ENCODE data around the gene CAMTA1.
"Not testable (repeated sequence)": the region's sequence is repeated elsewhere in the genome, so short reads cannot be mapped to it uniquely, and the experiment has no call there.

Gene CAMTA1

DNA sequence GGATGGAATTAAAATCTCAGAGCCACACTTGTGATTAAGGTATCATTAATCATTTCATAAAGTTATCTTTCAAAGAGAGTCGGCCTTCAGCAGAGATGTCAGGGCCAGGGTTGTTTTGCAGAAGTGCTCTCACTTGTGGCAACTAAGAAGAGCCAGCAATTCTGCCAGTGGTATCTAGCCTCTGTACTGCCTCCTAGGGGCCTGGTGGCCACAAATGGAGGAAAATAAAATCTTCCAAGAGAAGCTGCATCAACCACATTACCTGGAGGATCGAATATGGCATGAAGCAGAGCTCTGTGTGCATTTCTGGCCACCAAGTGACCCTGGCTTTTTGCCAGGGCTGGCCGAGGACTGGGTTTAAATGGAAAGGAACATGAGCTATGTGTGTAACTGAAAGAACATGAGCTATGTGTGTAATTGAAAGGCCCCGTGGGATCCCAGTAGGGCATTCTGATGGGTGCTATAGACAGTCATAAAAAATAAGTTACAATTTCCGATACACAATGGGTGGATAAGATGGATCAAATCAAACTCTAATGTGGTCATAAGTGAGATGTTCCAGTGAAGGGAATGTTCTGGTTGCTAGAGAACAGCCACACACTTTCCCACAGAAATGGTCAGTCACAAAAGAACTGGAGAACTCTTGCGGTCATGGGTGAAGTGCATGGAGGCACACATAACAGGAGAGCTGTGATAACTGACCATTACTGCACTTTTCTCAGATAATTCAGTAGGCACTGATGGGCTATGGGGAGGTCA is 335.8 kb downstream of the CAMTA1 start:
- peak; percentile 25 for DNase-seq

DNA sequence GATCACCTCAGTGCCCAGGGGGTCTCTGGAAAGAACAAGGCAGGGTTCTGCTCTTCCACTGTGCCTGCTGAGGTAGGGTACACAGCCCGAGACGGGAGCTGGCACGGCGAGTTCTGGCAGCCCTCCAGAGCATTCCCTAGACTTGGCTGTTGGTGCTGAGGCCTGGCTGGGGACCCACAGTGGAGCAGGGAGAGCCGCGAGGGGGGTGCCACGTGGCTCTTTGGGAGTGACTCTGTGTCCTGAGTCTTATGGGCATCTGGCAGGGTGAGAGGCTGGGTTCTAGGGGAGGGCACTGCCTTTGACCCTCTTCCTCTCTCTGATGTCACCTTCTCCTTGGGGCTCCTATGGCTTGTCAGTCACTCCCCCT is 336.4 kb downstream of the CAMTA1 start:
- DNase-seq = no peak

DNA sequence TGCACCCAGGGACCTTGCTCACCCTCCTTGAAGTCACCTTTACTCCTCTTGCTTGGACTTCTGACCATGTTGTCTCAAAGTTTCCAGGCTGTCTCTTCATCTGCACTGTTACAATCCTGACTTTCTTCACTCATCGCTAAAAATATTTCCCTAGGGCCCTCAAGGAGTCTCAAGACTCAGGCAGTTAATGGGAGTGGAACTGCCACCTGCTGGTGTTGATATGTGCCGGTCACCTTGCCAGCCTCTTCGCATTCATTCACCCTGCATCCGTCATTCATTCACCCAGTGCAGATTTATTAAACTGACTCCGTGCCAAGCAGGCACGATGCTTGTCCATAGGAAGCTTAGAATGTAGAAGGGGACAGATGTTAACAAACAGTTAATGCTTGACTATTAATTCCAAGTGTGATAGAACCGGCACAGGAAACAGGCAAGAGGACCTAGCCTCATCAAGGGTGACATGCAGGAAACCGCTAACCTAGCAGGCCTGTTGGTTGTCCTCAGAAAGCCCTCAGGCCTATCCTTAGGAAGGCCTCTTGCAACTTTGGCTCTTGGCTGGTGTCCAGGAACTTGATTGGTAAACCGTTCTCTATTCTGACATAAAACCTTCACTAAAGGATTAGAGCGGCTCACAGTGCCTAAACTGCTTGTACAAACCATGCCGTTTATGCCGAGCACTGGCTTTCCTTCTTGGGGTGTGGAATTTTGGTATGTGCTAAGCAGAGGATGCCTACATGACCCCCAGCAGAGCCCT is 342.2 kb downstream of the CAMTA1 start:
- peak; percentile 97 for DNase-seq

DNA sequence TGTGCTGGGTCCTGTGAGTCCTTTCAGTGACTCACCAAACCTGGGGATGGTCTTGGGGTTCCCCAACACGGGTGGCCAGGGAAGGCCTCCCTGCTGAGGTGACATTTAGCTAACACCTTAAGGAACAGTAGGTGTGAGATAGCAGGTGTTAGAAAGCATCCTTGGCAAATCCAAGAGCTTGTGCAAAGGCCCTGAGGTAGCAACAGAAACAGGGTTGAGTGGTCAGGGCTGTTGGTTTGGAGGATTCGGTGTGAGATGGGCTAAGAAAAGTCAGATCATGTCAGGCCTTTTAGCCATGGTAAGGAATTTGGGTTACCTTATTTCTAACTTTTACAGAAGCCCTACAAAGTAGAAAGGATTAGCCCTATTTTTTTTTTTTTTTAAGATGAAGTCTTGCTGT is 343.0 kb downstream of the CAMTA1 start:
- no peak for DNase-seq

DNA sequence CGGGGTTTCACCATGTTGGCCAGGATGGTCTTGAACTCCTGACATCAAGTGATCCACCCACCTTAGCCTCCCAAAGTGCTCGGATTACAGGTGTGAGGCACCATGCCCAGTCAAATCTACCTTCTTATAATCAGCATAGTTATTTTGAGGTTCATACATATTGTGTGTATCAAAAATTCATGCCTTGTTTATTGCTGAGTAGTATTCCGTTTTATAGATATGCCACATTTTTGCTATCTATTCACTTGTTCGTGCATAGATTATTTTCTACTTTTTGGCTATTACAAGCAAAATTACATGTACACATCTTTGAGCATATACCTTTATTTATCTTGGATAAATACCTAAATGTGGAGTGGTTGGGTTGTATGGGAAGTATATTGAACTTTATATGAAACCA is 344.9 kb downstream of the CAMTA1 start:
- no peak for DNase-seq

DNA sequence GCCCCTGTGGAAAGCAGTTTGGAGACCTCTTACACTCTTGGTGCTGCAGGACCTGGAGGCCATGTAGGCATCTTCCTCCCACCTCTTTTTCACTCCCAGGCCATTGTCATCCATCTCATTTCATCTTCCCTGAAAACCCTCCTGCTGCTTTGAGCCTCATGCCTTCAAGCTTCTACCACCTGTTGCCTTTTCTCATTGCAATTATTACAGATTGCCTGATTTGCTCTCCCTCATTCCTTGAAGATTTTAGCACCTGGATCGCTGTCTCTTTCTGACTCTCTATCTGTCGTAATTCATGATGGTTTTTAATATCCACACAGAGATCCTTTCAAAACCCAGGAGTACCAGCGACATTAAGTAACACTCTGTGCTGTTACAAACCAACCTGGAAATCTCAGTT is 350.2 kb downstream of the CAMTA1 start:
- peak; percentile 17 for DNase-seq

DNA sequence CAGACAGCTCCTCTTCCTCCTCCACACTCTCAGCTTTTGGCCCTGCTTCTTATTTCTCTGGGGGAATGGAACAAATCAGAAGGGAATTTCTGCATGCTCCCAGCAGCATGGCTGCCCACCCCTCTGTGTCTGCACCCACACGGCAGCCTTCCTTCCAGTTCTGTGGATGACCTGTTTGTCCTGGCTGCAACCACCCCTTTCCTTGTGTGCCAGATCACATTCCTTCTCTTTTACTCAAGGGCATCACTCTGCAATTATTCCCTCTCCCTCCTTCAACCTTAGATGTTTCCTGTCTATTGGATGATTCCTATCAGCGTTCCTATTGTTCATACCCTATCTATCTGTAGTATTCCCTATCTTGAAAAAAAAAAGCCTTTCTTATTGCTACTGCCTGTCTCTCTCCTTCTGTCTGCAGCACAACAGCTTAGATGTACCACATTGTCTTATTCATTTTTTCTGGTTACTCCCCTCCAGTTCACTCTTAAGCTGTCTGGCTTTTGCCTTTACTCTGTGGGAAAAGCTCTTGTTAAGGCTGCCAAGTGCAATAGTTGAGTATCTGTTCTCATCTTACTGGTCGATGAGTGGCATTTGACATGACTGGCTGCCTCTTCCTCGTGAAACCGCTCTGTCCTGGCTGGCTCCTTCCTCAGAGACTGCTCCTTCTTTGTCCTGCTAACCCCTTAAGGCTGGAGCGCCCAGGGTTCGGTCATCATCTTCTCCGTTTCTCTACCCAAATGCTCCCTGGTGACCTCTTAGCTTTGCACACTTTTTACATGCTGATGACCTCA is 351.1 kb downstream of the CAMTA1 start:
- DNase-seq = no peak

DNA sequence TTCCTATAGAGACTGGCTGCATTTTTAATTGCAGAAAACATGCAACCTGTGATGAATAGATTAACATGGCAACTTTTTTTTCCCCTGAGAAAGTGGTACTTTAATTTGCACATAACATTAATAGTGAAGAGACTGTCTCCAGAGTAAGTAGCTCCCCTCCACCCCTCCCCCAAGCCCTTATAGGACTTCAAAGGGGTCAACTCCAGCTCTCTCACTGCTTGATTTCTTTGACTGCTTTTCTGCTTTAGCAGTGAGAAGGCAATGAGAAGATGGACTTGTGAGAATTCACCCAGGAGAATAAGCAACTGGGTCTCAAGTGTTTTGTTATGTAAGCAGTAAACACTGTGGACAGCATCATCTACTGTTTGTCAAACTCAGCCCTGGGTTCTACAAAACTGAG is 355.0 kb downstream of the CAMTA1 start:
- DNase-seq = no peak

DNA sequence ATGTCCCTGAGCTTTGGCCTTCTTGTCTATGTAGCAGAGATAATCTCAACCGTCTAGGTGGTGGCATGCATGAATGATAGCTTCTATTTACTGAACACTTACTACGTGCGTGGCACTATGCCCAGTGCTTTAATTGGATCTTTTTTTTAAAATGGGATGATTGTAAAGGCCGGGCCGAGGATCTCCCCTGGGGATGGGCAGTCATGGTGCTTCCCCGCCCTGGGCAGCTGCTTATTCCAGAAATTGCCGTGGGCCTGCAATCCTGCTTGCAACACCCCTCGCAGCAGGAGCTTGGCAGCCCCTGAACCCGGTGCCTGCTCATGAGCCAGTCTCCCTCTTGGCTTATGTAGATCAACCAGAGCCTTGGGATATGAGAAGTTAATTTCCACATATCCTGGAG is 360.7 kb downstream of the CAMTA1 start:
- DNase-seq = peak; percentile 58

DNA sequence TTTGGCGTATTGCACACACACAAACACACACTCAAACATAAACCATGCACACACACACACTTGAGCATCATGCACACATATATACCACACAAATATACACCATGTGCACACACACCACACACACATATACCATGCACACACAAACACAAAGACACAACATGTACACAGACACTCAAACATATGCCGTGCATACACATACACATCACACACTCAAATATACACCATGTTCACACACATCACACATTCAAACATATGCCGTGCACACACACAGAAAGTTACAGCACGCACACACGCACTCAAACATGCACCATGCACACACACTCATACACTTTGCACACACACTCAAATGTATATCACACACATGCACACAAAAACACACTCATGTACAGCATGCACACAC is 361.5 kb downstream of the CAMTA1 start:
- DNase-seq = no peak

DNA sequence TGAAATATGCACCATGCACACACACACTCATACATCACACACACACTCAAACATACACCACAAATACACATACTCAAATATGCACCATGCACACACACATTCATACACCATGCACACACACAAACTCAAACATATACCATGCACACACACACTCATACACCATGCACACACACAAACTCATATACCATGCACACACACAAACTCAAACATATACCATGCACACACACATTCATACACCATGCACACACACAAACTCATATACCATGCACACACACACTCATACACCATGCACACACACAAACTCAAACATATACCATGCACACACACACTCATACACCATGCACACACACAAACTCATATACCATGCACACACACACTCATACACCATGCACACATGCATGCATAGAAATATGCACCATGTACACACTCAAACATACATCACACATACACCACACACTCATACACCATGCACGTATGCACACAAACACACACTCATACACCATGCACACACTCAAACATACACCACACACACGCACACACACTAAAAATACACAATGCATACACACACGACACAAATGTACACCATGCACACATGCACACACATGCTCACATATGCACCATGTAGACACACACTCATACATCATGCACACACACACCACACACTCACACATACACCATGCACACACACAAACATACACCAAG is 362.5 kb downstream of the CAMTA1 start:
- not testable (repeated sequence) for DNase-seq

DNA sequence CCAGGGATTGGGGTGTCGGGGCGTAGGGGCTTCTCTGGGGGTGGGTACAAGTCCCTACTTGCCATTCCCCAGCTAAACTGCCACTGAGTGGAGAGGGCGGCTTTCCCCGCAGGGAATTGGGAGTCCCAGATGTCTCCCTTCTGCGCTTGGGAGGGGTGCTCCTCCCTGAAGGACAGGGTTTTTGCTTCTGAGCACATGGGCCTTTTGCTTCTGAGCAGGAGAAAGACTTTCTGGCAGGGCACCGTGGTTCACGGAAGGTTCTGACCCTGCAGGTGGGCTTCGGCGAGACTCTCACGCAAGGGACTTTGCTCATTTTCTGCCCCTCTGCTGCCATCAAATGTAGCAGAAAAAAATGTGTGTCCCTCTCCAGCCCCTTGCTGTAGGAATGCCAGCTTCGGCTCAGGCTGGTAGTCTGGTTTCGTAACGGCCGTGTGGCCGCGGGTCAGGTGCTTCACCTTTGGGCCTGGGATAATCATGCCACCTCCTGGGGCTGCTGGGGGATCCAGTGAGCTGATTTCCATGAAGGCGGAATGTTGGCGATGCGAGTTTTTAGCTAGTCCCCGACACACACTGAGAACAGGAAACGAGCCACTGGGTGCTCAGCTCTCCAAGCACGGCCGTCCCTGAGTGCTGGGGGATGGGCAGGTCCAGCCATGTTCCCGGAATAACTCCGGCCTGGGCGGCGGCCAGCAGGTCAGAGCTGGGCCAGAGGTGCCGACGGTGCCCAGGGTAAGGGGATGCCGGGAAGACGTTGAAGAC is 364.0 kb downstream of the CAMTA1 start:
- peak; percentile 68 for DNase-seq

DNA sequence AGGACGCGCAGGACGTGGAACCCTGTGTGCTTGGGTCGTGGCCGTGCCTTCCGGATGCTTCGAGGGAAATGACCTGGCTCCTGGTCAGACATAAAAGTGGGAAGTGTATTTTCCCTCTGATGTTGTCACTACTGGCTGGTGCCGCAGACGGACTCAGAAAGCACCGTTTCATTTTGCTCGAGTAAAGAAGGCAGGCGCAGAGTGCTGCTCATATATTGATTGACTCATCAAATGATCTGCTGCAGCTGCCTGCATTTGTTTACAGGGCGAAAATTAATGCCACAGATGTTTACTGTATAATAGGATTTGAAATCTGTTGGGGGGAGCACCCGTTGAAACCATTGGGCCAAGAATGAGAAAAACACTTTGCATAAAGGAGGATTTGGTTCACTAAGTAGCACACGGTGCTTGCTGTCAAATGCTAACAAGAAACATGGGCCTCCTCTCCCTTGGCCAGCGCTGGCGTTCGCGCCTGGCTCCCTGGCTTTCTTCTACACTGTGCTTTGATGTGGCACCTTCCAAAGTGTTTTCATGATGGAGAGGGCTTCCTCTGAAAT is 365.5 kb downstream of the CAMTA1 start:
- peak; percentile 96 for DNase-seq

DNA sequence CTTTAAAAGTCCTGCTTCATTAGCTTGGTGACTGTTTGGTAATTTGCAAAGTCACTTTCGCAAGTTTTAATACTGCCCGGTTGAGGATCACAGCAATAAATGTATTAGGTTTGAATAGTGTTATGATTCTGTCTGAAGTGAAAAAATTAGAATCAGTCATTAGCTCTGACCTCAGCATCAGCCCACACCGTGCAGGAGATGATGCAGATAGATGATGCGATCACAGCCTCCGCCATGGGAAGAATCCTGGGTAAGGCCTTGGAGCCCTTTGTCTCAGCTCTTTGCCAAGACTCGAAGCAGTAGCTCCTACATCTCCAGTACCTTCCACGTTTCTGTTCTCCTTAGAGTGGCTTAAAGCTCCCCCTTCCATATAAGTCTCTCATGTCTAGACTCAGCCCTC is 366.7 kb downstream of the CAMTA1 start:
- DNase-seq = peak; percentile 42

DNA sequence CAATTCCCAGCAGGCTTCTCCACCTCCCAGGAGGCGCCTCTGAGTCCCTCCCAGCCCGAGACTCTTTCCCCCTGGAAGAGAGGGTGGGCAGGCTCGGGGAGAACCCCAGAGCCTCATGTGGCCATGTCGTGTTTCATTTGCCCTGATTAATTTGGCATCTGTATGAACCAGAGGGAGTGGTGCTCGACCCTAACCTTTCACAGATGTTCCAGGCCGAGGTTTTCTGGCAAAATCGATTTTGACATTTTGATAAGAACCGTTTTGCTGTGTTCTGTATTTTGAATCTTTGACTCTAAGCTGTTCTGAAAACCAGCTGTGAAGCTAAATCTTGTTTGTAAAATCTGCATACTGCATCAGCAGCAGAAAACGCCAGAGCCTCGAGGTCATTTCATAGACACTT is 367.4 kb downstream of the CAMTA1 start:
- DNase-seq = peak; percentile 43

DNA sequence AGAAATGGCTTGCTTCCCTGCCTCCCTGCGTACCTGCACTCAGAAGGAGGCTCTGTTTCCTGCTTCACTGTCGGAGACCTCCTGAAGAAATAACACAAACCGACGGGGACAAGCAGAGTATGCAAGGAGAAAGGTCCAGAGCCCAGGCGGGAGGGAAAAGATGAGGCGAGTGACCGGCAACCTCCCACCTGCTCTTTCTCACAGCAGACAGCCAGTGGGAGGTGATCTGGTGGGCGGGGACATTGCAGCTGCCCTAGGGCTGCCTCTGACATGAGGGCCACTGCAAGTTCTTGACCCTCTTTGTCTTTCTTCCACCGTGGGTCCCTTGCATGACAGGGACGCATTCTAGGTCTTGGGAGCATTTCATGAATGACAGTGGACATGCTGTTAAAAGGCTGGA is 368.2 kb downstream of the CAMTA1 start:
- no peak for DNase-seq

DNA sequence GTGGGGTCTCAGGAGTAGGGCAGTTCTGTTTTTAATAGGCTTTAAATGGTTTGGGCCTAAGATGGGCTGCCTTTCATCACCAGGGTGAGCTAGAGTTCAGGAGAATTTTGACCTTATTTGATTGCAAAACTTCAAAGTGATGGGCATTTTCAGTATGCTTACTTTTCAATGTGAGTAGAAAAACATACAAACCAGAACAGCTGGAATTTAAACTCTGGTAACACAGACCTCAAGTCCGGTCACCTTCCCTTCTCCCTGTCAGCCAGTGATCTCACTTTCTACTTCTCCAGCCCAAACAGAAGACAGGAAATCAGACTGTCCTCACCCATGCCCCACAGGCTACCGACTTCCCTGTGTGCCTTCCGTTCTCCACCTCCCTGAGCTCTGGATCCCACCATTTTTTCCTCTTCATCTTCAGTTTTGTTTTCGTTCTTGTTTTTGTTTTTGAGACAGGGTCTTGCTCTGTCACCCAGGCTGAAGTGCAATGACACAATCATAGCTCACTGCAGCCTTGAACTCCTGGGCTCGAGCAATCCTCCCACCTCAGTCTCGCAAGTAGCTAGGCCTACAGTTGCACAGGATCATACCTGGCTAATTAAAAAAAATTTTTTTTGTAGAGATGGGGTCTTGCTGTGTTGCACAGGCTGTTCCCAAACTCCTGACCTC is 374.0 kb downstream of the CAMTA1 start:
- no peak for DNase-seq

DNA sequence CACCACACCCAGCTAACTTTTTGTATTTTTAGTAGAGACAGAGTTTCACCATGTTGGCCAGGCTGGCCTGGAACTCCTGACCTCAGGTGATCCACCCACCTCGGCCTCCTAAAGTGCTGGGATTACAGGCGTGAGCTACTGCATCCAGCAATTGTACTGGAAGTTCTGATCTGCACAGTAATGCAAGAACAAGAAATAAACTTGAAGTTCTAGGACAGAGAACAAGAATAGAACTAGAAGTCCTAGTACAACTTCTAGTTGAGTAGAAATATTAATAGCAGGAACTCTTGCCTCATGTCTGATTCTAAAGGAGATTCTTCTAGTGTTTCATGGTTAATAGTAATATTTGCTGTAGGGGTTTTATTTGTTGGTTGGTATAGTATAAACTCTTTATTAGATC is 383.3 kb downstream of the CAMTA1 start:
- DNase-seq = not testable (repeated sequence)

DNA sequence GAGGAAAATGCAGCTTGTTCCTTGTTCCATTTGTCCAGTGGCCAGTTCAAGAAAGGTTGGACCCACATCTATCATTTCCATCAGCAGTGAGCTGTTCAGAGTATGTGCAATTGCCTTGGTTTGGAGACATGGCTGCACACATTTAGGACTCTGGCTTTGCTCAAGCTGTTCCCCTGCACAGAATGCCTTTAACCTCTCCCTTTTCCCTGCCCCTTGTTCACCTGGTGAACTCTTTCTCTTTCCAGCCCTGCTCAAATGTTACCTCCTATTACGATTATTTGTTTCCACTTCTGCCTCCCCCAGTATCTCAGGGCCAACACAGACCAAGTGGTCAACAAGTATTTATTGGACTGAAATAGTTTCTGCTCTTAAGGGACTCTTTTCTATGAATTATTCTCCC is 385.9 kb downstream of the CAMTA1 start:
- no peak for DNase-seq

DNA sequence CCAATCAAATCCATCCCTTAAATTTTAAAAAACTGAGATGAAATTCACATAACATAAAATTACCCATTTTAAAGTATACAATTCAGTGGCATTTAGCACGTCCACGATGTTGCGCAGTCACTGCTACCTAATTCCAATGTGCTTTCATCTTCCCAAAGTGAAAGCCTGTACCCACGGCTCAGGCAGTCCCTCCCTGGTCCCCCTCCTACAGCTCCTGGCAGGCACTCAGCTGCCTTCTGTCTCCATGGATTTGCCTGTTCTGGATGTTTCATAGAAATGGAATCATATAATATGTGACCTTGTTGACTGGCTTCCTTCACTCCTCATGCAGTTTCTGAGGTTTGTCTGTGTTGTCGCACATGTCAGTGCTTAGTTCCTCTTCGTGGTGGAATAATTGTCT is 386.3 kb downstream of the CAMTA1 start:
- no peak for DNase-seq

DNA sequence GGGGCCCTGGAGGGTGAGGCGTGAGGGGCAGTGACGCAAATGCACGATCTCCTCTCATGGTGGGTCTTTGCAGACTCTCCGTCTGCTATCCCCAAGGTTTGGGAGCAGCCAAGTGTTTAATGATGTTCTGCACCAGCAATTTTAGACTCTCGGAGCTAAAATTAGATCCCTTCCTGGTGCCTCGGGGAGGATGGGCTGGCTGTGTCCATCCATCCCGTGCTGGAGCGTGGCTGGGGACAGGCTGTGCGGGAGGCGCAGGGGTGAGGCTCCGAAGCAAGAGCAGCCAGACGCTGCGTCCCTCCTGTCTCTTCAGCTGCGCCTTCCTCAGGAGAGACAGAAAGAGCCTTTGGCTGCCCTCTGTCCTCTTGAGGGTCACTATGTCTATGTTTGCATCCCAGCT is 387.6 kb downstream of the CAMTA1 start:
- DNase-seq = no peak

DNA sequence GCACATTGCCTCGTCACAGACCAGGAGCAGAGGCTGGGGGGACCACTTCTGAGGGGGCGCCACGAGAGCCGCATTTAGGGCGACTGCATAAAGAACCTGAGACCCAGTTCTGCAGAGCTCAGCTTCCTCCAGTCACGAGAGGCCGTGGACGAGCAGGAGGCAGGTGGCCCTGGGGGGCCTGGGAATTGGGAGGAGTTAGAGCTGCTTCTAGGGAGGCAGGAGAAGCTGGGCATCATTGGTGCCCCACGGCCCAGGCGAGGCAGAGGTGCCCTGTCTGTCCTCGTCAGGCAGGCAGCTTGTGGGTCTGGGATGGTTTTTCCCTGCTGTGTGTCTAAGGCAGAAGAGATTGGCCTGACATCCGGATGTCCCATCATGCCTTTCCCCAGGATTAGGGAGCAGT is 389.3 kb downstream of the CAMTA1 start:
- no peak for DNase-seq

Data from NCI-H82 (cell line).